Measurements from ENCODE around the gene EMSY. TPM values are rescaled to one million over a fixed set of nuclear protein-coding genes. Genes with fewer than 3 reads are reported as not detected.

Gene EMSY
- total RNA-seq, 1 donor from 2014 or later: 18.9 TPM

DNA sequence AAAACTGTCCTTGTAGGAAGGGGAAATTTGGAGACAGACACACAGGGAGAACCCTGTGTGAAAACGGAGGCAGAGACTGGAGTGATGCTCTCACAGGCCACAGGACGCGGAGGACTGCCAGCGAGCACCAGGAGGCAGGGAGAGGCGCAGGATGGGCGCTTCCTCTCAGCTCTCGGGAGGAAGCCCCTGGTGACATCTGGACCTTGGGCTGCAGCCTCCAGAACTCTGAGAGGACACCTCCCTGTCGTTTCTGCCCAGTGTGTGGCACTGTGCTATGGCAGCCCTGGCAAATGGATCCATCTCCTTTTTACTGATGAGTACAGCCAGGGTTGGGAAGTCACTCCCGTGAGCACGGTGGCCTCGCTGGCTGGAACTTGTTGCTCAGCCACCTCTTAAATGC is 151.8 kb downstream of the EMSY start:
- Mint-ChIP-seq H3K4me3 (ENCODE audit: unreplicated experiment) (no peak overlapping the region), H3K4me1 (ENCODE audit: low read depth, unreplicated experiment) (peaks cover 11% of the 10 kb centered on the region), H3K27me3 (ENCODE audit: low read depth, unreplicated experiment) (peaks cover 5% of the 10 kb centered on the region), H3K36me3 (ENCODE audit: low read depth, unreplicated experiment) (no peaks in the 10 kb centered on the region), H3K9me3 (ENCODE audit: unreplicated experiment) (peaks cover 4% of the 10 kb centered on the region), H3K27ac (ENCODE audit: unreplicated experiment) (no peak overlapping the region)
- FAIRE-seq (no peak), DNase-seq (ENCODE audit: low read depth) (no peak)
- Histone ChIP-seq H3K4me3 (ENCODE audit: insufficient read depth, low read depth, low read length) (no peak overlapping the region), H3K36me3 (ENCODE audit: insufficient read depth, low read length) (no peaks in the 10 kb centered on the region), H3K27me3 (ENCODE audit: insufficient read depth, low read length) (no peaks in the 10 kb centered on the region), H3K79me2 (ENCODE audit: insufficient read depth, low read length) (no peaks in the 10 kb centered on the region), H3K4me1 (ENCODE audit: insufficient read depth, low read length) (peaks cover 13% of the 10 kb centered on the region), H4K20me1 (ENCODE audit: insufficient read depth, low read length) (no peaks in the 10 kb centered on the region), H2AFZ (ENCODE audit: low read depth, low read length) (no peak overlapping the region), H3K27ac (ENCODE audit: low read depth, low read length) (no peak overlapping the region), H3K4me2 (ENCODE audit: low read length) (no peak overlapping the region), H3K9ac (ENCODE audit: low read length) (no peak overlapping the region), H3K9me3 (ENCODE audit: insufficient read depth, low read depth, low read length) (no peaks in the 10 kb centered on the region)
- no peak for TF ChIP-seq EZH2 (IDR thresholded peaks at IDR 0.05; ENCODE audit: insufficient read depth, low read length)
- TF ChIP-seq, protein P1, sequence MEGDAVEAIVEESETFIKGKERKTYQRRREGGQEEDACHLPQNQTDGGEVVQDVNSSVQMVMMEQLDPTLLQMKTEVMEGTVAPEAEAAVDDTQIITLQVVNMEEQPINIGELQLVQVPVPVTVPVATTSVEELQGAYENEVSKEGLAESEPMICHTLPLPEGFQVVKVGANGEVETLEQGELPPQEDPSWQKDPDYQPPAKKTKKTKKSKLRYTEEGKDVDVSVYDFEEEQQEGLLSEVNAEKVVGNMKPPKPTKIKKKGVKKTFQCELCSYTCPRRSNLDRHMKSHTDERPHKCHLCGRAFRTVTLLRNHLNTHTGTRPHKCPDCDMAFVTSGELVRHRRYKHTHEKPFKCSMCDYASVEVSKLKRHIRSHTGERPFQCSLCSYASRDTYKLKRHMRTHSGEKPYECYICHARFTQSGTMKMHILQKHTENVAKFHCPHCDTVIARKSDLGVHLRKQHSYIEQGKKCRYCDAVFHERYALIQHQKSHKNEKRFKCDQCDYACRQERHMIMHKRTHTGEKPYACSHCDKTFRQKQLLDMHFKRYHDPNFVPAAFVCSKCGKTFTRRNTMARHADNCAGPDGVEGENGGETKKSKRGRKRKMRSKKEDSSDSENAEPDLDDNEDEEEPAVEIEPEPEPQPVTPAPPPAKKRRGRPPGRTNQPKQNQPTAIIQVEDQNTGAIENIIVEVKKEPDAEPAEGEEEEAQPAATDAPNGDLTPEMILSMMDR (IDR thresholded peaks at IDR 0.05; ENCODE audit: insufficient read depth, low read depth, low read length): no peak

- Mint-ChIP-seq H3K9me3 (ENCODE audit: unreplicated experiment) (peaks cover 2% of the 10 kb centered on the region), H3K36me3 (ENCODE audit: low read depth, unreplicated experiment) (no peaks in the 10 kb centered on the region), H3K27me3 (ENCODE audit: low read depth, unreplicated experiment) (peaks cover 5% of the 10 kb centered on the region), H3K4me3 (ENCODE audit: unreplicated experiment) (peak overlapping the region; percentile 60), H3K4me1 (ENCODE audit: low read depth, unreplicated experiment) (peaks cover 11% of the 10 kb centered on the region), H3K27ac (ENCODE audit: unreplicated experiment) (peak overlapping the region; percentile 41)
- Histone ChIP-seq H2AFZ (ENCODE audit: low read depth, low read length) (no peak overlapping the region), H3K9ac (ENCODE audit: low read length) (no peak overlapping the region), H3K79me2 (ENCODE audit: insufficient read depth, low read length) (no peaks in the 10 kb centered on the region), H3K4me3 (ENCODE audit: insufficient read depth, low read depth, low read length) (no peak overlapping the region), H3K36me3 (ENCODE audit: insufficient read depth, low read length) (no peaks in the 10 kb centered on the region), H3K27me3 (ENCODE audit: insufficient read depth, low read length) (no peaks in the 10 kb centered on the region), H3K9me3 (ENCODE audit: insufficient read depth, low read depth, low read length) (no peaks in the 10 kb centered on the region), H3K4me2 (ENCODE audit: low read length) (no peak overlapping the region), H3K27ac (ENCODE audit: low read depth, low read length) (no peak overlapping the region), H3K4me1 (ENCODE audit: insufficient read depth, low read length) (peaks cover 18% of the 10 kb centered on the region), H4K20me1 (ENCODE audit: insufficient read depth, low read length) (no peaks in the 10 kb centered on the region)
- FAIRE-seq (no peak), DNase-seq (ENCODE audit: low read depth) (no peak)
- TF ChIP-seq, protein P1 (IDR thresholded peaks at IDR 0.05; ENCODE audit: insufficient read depth, low read depth, low read length): no peak
- TF ChIP-seq EZH2 (IDR thresholded peaks at IDR 0.05; ENCODE audit: insufficient read depth, low read length): no peak
Observed at GRCh38 chr11:76597533-76598425, 153.0 kb downstream of the EMSY start.

DNA sequence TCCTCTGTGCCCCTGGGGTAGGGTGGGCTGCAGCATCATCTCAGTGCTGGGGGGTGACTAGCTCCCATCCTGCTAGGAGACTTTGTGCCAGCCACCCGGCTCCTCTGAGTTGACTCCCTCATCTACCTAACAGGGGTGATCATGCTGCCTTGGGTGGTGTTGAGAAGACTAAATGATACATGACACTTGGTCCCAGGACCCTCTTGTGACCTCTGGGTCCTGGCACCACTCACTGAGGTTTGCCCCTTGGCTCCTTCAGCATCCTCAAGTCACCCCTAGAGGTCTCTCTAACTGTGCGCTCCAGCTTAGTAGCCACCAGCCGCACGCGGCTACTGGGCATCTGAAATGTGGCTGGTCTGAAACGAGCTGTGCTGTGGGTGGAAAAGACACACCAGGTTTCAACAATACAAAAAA is 153.6 kb downstream of the EMSY start:
- peaks cover 11% of the 10 kb centered on the region for H3K4me1 Mint-ChIP-seq (ENCODE audit: low read depth, unreplicated experiment)
- no peak overlapping the region for H3K27ac ChIP-seq (ENCODE audit: low read depth, low read length)
- no peak overlapping the region for H2AFZ ChIP-seq (ENCODE audit: low read depth, low read length)
- peaks cover 2% of the 10 kb centered on the region for H3K9me3 Mint-ChIP-seq (ENCODE audit: unreplicated experiment)
- H3K4me3 ChIP-seq (ENCODE audit: insufficient read depth, low read depth, low read length): no peak overlapping the region
- H3K27ac Mint-ChIP-seq (ENCODE audit: unreplicated experiment): peak overlapping the region; percentile 62
- H3K36me3 Mint-ChIP-seq (ENCODE audit: low read depth, unreplicated experiment): no peaks in the 10 kb centered on the region
- no peak overlapping the region for H3K4me3 Mint-ChIP-seq (ENCODE audit: unreplicated experiment)
- peaks cover 8% of the 10 kb centered on the region for H3K27me3 Mint-ChIP-seq (ENCODE audit: low read depth, unreplicated experiment)
- H3K36me3 ChIP-seq (ENCODE audit: insufficient read depth, low read length): no peaks in the 10 kb centered on the region
- TF ChIP-seq, protein P1 (IDR thresholded peaks at IDR 0.05; ENCODE audit: insufficient read depth, low read depth, low read length): peak; percentile 47
- TF ChIP-seq EZH2 (IDR thresholded peaks at IDR 0.05; ENCODE audit: insufficient read depth, low read length): no peak
- H3K9ac ChIP-seq (ENCODE audit: low read length): no peak overlapping the region
- no peaks in the 10 kb centered on the region for H3K27me3 ChIP-seq (ENCODE audit: insufficient read depth, low read length)
- no peaks in the 10 kb centered on the region for H4K20me1 ChIP-seq (ENCODE audit: insufficient read depth, low read length)
- H3K79me2 ChIP-seq (ENCODE audit: insufficient read depth, low read length): no peaks in the 10 kb centered on the region
- no peak overlapping the region for H3K4me2 ChIP-seq (ENCODE audit: low read length)
- FAIRE-seq: no peak
- H3K4me1 ChIP-seq (ENCODE audit: insufficient read depth, low read length): peaks cover 18% of the 10 kb centered on the region
- no peaks in the 10 kb centered on the region for H3K9me3 ChIP-seq (ENCODE audit: insufficient read depth, low read depth, low read length)
- peak; percentile 31 for DNase-seq (ENCODE audit: low read depth)
